BE2C (cell line): ENCODE measurements around the gene PLXND1.
"Not testable (repeated sequence)": the region's sequence is repeated elsewhere in the genome, so short reads cannot be mapped to it uniquely, and the experiment has no call there.

Experiments
- DNase-seq: peaks from one replicate; pipeline ENCODE4 v3.0.0-alpha.2; 2020
- H3K27me3 ChIP-seq: fragments of 250-450 bp; sonication (Bioruptor Pico); 2 replicates; pipeline ENCODE4 v1.5.1; 2020; ENCODE audit warnings: mild to moderate bottlenecking
- H3K36me3 ChIP-seq: fragments of 250-450 bp; sonication (Bioruptor Pico); 2 replicates; pipeline ENCODE4 v1.5.1; 2020; ENCODE audit warnings: mild to moderate bottlenecking
- H3K4me1 ChIP-seq: fragments of 250-450 bp; sonication (Bioruptor Pico); 2 replicates; pipeline ENCODE4 v1.5.1; 2020
- H3K4me3 ChIP-seq: 2 replicates; pipeline ENCODE4 v1.5.1; 2011; ENCODE audit warnings: low read depth, low read length
- H3K9me3 ChIP-seq: fragments of 250-450 bp; sonication (Bioruptor Pico); 2 replicates; pipeline ENCODE4 v1.5.1; 2020
- TF ChIP-seq, protein P1 (sequence below): IDR thresholded peaks from 2 replicates; pipeline ENCODE4 v1.5.1; 2012; ENCODE audit warnings: mild to moderate bottlenecking, low read depth, low read length

PLXND1 gene

DNA sequence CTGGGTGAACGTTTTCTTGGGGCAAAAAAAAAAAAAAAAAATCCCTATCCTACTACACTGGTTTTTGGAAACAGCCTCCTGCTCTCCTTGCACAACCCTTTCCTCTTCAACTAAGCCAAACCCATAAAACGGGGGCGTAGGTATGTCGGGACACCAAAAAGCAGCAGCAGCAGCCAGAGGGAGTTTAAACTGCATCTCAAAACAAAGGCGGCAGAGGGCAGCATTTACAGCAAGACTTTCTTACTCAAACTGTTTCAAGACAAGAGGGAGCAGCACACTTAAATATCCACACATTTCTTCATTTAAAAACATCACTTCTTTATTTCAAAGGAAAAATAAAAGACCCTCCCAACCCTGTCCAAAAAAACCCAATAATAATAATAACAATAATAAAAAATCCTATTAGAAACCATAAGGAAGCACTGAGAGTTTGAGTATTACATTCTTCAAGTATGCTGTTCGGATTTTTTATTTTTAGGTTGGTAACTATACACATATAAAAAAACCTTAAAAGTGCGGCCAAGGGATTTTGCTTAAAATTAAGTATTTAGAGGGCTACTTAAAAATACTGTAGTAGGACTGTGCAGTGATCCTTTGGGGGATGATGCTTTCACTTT, 43.9 kb upstream of the PLXND1 start:
- DNase-seq = peak; percentile 68
- no peaks in the 10 kb centered on the region for H3K27me3 ChIP-seq
- H3K4me1 ChIP-seq = peaks cover 17% of the 10 kb centered on the region
- peaks cover 27% of the 10 kb centered on the region for H3K36me3 ChIP-seq
- TF ChIP-seq, protein P1, sequence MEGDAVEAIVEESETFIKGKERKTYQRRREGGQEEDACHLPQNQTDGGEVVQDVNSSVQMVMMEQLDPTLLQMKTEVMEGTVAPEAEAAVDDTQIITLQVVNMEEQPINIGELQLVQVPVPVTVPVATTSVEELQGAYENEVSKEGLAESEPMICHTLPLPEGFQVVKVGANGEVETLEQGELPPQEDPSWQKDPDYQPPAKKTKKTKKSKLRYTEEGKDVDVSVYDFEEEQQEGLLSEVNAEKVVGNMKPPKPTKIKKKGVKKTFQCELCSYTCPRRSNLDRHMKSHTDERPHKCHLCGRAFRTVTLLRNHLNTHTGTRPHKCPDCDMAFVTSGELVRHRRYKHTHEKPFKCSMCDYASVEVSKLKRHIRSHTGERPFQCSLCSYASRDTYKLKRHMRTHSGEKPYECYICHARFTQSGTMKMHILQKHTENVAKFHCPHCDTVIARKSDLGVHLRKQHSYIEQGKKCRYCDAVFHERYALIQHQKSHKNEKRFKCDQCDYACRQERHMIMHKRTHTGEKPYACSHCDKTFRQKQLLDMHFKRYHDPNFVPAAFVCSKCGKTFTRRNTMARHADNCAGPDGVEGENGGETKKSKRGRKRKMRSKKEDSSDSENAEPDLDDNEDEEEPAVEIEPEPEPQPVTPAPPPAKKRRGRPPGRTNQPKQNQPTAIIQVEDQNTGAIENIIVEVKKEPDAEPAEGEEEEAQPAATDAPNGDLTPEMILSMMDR = peak; percentile 81
- no peaks in the 10 kb centered on the region for H3K9me3 ChIP-seq
- no peak overlapping the region for H3K4me3 ChIP-seq

DNA sequence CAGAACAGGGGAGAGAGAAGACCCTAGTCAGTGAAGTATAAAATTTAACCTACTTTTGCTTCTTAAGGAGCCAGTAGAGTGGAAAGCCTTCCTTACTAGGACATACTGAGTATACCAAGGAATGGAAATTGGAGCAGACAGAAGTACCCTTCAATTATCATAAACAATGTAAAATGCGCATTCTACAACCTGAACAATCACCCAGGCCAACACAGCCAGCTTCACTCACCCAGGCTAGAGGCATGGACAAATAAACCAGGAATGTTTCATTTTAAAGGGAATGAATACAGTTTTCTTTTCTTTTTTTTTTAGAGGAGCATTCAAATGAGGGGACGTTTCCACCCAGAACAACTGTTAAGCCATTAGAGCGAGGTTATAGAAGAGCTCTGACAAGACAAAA, 41.9 kb upstream of the PLXND1 start:
- TF ChIP-seq, protein P1 = no peak
- Histone ChIP-seq H3K27me3 (no peaks in the 10 kb centered on the region), H3K36me3 (peaks cover 14% of the 10 kb centered on the region), H3K4me3 (no peak overlapping the region), H3K4me1 (peaks cover 17% of the 10 kb centered on the region), H3K9me3 (no peaks in the 10 kb centered on the region)
- no peak for DNase-seq

DNA sequence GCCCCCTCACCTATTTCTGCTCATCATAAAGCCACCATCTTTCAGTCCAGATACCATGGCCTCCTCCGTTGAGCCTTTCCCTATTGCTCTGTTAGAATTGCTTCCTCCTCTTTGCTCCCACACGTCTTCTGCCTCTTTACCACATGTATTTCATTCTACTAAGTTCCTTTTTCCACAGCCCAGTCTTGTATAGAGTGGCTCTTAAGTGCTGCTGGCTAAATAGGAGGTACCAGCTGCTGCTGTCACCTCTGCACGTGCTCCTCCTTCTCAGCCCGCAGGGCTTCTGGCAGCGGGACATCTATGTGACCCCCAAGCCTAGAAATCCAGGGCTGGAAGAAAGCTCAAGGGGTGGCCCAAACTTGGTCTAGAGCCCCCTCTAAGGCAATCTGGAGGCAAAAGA, 38.8 kb upstream of the PLXND1 start:
- TF ChIP-seq, protein P1 = no peak

DNA sequence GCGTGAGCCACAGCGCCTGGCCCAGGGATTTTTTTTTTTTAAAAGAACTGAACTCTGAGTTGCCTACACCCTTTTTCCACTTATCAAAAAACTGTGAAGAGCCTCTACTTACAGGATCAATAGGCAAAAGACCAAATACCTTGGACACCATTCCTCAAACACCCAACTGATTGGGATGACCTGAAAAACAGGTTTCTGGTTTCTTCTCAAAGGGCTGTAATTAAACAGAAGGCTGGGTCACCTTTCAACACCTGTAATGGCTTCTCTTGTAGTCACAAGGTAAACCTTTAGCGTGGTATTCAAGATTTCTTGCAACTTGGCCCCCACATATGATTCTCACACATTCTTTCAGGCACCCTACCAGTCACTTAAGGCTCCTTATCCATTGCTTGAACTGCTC, 38.4 kb upstream of the PLXND1 start:
- H3K27me3 ChIP-seq = no peaks in the 10 kb centered on the region
- TF ChIP-seq, protein P1 = no peak

More for the DNA sequence above, 38.8 kb upstream of the PLXND1 start:
- no peaks in the 10 kb centered on the region for H3K27me3 ChIP-seq
- H3K4me3 ChIP-seq = no peak overlapping the region
- no peaks in the 10 kb centered on the region; the same call in 1 of the 2 replicates for H3K36me3 ChIP-seq
- no peaks in the 10 kb centered on the region for H3K4me1 ChIP-seq
- DNase-seq = no peak
- H3K9me3 ChIP-seq = no peaks in the 10 kb centered on the region

GRCh38 chr3:129641567-129642260, 35.2 kb upstream of the PLXND1 start:
- not testable (repeated sequence) for H3K9me3 ChIP-seq, H3K4me1 ChIP-seq, H3K4me3 ChIP-seq, H3K36me3 ChIP-seq, H3K27me3 ChIP-seq, DNase-seq

More for the DNA sequence above, 38.4 kb upstream of the PLXND1 start:
- Histone ChIP-seq H3K9me3 (no peaks in the 10 kb centered on the region), H3K36me3 (no peaks in the 10 kb centered on the region), H3K4me1 (no peaks in the 10 kb centered on the region), H3K4me3 (no peak overlapping the region)
- no peak for DNase-seq

DNA sequence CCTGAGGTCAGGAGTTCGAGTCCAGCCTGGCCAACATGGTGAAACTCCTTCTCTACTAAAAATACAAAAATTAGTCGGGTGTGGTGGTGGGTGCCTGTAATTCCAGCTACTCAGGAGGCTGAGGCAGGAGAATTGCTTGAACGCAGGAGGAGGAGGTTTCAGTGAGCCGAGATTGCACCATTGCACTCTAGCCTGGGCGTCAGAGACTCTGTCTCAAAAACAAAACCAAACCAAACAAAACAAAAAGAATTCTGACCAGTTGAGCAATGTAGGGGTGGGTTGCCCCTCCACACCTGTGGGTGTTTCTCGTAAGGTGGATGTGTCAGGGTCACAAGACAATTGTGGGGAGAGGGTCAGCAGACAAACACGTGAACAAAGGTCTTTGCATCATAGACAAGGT, 34.5 kb upstream of the PLXND1 start:
- H3K36me3 ChIP-seq, DNase-seq, H3K9me3 ChIP-seq, H3K4me3 ChIP-seq, H3K27me3 ChIP-seq, H3K4me1 ChIP-seq: not testable (repeated sequence)

GRCh38 chr3:129638481-129638880, 32.0 kb upstream of the PLXND1 start:
- TF ChIP-seq, protein P1 = no peak
- Histone ChIP-seq H3K27me3 (no peaks in the 10 kb centered on the region), H3K9me3 (no peaks in the 10 kb centered on the region), H3K4me3 (no peak overlapping the region), H3K4me1 (no peaks in the 10 kb centered on the region), H3K36me3 (no peaks in the 10 kb centered on the region)
- DNase-seq = no peak
